Heart left ventricle (tissue), 16 donors: ENCODE measurements around the gene YWHAQ. TPM values are rescaled to one million over a fixed set of nuclear protein-coding genes. Genes with fewer than 3 reads are reported as not detected.

Experiments used
- ATAC-seq, 4 donors: fragments of 200-7000 bp; cut with Tn5 transposase; one replicate each; pipeline ENCODE4 v1.9.1; 2020 to 2022; ENCODE audit warnings: moderate library complexity in 4 of 4, mild to moderate bottlenecking in 3 of 4, moderate number of reproducible peaks in 1 of 4
- DNase-seq, 5 donors: peaks; one replicate each; pipeline ENCODE4 v3.0.0-alpha.2; 2020
- H3K27ac ChIP-seq, 12 donors: fragments of 200-600 bp; sonication (generic) in 4 of 12; one replicate each; pipeline versions ENCODE4 v1.5.0 to v1.8.0; 2016 to 2022; ENCODE audit warnings: mild to moderate bottlenecking in 2 of 12
- H3K27me3 ChIP-seq, 9 donors: fragments of 200-600 bp; sonication (generic) in 2 of 9; one replicate each; pipeline versions ENCODE4 v1.5.1 to v1.8.0; 2016 to 2022; ENCODE audit warnings: mild to moderate bottlenecking in 3 of 9
- H3K36me3 ChIP-seq, 9 donors: fragments of 200-600 bp; sonication (generic) in 2 of 9; one replicate each; pipeline versions ENCODE4 v1.5.0 to v1.8.0; 2018 to 2022; ENCODE audit warnings: mild to moderate bottlenecking in 2 of 9
- H3K4me1 ChIP-seq, 12 donors: fragments of 200-600 bp; sonication (generic) in 4 of 12; one replicate each; pipeline versions ENCODE4 v1.5.0 to v1.8.0; 2016 to 2022; ENCODE audit warnings: mild to moderate bottlenecking in 3 of 12
- H3K4me3 ChIP-seq, 12 donors: fragments of 200-600 bp; sonication (generic) in 4 of 12; one replicate each; pipeline versions ENCODE4 v1.5.0 to v1.8.0; 2017 to 2022; ENCODE audit warnings: mild to moderate bottlenecking in 9 of 12, moderate library complexity in 4 of 12
- H3K9me3 ChIP-seq, 12 donors: fragments of 200-600 bp; sonication (generic) in 4 of 12; one replicate each; pipeline versions ENCODE4 v1.5.0 to v1.8.0; 2016 to 2022; ENCODE audit warnings: mild to moderate bottlenecking in 1 of 12
- POLR2A ChIP-seq, 2 donors: fragments of 450-650 bp; IDR thresholded peaks; one replicate each; pipeline ENCODE4 v1.6.1; 2017; ENCODE audit warnings: antibody characterized with exemption in 2 of 2, mild to moderate bottlenecking in 2 of 2, moderate library complexity in 2 of 2
- WGBS, 4 donors: extraction: QIAGEN DNeasy Blood & Tissue Kit in 2 of 4; methylation state at CpG; one replicate each; pipeline versions ENCODE4 v1.1.5 to v1.1.7; 2013 to 2018; 5-methylcytosine and 5-hydroxymethylcytosine counted together
- intact Hi-C, 10 donors: fragments of 100-400 bp; cut with DNase I; formaldehyde crosslinking; loops; one replicate each; pipeline versions ENCODE4 v1.11.1 to v1.14.2; 2022
- polyA plus RNA-seq, 2 donors: library from polyadenylated mRNA; stranded (reverse); fragments of 200-250 nt; gene quantifications; one replicate each; pipeline ENCODE4 v1.2.3, GENCODE V29; 2013
- total RNA-seq, 9 donors: library from RNA; depleted of rRNA in 2 of 9; stranded (reverse); fragments of >200 nt in 2 of 9; fragmentation: NEBNext Ultra II Directional in 3 of 9; extraction: Animal tissue kit (Norgen Biotek cat#: 25700) in 3 of 9; gene quantifications; one replicate each; pipeline versions ENCODE4 v1.1.0 to v1.2.4, GENCODE V29; 2016 to 2023
- TF ChIP-seq, protein P1 (sequence below), 12 donors: fragments of 200-600 bp; sonication (generic) in 4 of 12; IDR thresholded peaks; one replicate each; pipeline versions ENCODE4 v1.5.0 to v1.8.0; 2018 to 2022; ENCODE audit warnings: antibody characterized with exemption in 12 of 12, mild to moderate bottlenecking in 5 of 12
- donor health status: ischemic (EF 13 %, LVEDD 7.1; RV severe dilation, severe dysfunction).
- donor health status: healthy with polysubstance abuse.
- donor health status: DM: no; HTN: yes; CAD: no.
- donor health status: DM: no; HTN: no; CAD: no.
- donor health status: ischemic (EF 25% LVEDD 6.9; RV normal size, moderate dysfunction).
- donor health status: ischemic (EF 25% LVEDD 5.7; RV mildly dilated, moderate dysfunction).
- donor health status: healthy.
- donor health status: DM: yes; HTN: yes; CAD: no.
- donor health status: ischemic (EF 35%, LVEDD 5.7; RV mildly dilated, moderate dysfunction).
- donor health status: nonischemic (EF 11% LVEDD 7.7; RV severe dilation, severe dysfunction).
- donor health status: DM: yes; HTN: yes; CAD: no.
- donor health status: PGD.
- donor health status: ischemic (EF 29% LVEDD 5.4; RV normal size, mild dysfunction).
- donor health status: nonischemic (EF 23%, LVEDD 6.1; RV moderate dilation, normal function).

The YWHAQ gene
- total and polyA plus RNA-seq, 11 donors, result 91.0 to 310 (median 213) TPM

DNA sequence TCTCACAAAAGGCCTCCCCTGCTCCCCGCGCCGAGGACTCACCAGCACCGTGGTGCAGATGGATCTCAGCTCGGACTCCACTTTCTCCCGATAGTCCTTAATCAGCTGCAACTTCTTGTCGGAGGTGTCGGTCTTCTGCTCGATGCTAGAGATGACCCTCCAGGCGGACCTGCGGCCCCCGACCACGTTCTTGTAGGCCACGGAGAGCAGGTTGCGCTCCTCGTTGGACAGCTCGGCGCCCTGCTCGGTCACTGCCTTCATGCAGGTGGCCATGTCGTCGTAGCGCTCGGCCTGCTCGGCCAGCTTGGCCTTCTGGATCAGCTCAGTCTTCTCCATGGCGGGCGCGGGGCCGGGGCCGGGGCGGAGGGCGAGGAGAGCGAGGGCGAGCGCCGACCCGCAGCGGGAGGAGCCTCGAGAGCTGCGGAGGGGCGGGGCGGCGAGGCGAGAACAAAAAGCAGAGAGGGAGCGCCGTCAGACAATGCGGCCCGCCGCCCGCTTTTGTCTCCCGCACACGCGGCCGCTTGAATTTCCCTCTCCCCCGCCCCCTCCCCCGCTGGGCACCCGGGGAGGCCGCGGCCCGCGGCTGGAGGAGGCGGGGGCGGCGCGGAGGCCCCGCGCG is 571 bp downstream of the YWHAQ start:
- peak overlapping the region; percentile 41 to 94 (median 79) for H3K4me3 ChIP-seq
- peak overlapping the region; percentile 72 to 99 (median 96) for H3K27ac ChIP-seq
- ATAC-seq (peak in 3 of 4 donors; percentile 19 to 55 (median 52)), DNase-seq (peak; percentile 79 to 89 (median 85))
- peaks cover 0 to 33% (median 17%) of the 10 kb centered on the region in 9 donors for H3K36me3 ChIP-seq
- no peaks in the 10 kb centered on the region for H3K9me3 ChIP-seq
- WGBS, 4 donors, result 0 to 1% (median 0%) methylated on average over 26 to 67 of the region's 67 CpGs
- no peaks in the 10 kb centered on the region for H3K27me3 ChIP-seq
- H3K4me1 ChIP-seq, result peaks cover 0 to 67% (median 55%) of the 10 kb centered on the region in 12 donors
- intact Hi-C loops, result loop anchor here in 8 of 10 donors (2.0 to 10.0 kb wide), 8 partner anchors 62 to 415 kb away; partner anchors contain the start of genes ADAM17 (in 6 of the 8) and KLF11 (in 1 of the 8)
- no peak for TF ChIP-seq POLR2A (IDR thresholded peaks at IDR 0.05)
- TF ChIP-seq, protein P1, sequence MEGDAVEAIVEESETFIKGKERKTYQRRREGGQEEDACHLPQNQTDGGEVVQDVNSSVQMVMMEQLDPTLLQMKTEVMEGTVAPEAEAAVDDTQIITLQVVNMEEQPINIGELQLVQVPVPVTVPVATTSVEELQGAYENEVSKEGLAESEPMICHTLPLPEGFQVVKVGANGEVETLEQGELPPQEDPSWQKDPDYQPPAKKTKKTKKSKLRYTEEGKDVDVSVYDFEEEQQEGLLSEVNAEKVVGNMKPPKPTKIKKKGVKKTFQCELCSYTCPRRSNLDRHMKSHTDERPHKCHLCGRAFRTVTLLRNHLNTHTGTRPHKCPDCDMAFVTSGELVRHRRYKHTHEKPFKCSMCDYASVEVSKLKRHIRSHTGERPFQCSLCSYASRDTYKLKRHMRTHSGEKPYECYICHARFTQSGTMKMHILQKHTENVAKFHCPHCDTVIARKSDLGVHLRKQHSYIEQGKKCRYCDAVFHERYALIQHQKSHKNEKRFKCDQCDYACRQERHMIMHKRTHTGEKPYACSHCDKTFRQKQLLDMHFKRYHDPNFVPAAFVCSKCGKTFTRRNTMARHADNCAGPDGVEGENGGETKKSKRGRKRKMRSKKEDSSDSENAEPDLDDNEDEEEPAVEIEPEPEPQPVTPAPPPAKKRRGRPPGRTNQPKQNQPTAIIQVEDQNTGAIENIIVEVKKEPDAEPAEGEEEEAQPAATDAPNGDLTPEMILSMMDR (IDR thresholded peaks at IDR 0.05), result no peak

DNA sequence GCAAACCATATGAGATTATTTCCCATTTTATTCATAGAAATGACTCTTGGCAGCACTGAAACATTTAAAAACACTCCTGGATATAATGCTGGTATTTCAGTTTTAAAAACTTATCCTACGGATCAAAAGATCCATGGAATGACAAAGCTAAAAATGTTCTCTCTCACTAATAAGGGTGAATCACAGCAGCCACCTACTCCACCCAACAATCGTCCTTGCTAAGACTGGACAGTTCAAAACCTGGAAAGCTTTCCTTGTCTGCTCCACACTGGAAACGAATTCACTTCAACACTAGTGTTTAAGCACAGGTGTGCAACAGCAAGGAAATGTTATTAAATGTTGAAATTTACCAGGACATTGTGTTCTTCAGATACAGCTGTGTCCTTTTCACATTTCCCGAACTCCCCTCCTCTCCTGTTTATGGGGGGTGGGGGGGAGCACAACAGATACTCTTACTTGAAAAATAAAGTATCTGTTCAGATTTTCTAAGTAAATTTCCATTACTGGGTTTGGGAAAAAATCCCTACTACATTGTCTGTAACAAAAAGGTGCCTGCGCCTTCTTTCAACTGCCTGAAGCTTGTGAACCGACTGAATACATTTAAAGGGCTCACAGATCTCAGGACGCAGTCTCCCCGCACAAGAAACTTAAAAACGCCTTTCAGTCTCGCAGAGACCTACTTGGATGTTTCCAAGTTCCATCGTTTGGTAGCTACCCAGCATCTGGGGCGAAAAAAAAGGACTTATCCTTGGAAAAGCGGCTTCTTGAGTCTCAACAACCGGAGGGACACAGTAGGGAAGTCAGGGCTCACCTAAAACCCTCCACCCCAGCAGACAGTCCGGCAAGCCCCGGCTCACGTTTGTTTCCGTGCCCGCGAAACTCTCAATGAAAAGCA is 1.3 kb downstream of the YWHAQ start:
- Histone ChIP-seq H3K36me3 (peaks cover 0 to 40% (median 17%) of the 10 kb centered on the region in 9 donors), H3K27ac (peak overlapping the region; percentile 72 to 99 (median 96)), H3K9me3 (no peaks in the 10 kb centered on the region), H3K4me1 (peaks cover 0 to 73% (median 59%) of the 10 kb centered on the region in 12 donors), H3K4me3 (peak overlapping the region; percentile 41 to 94 (median 79)), H3K27me3 (no peaks in the 10 kb centered on the region)
- intact Hi-C loops, result loop anchor here in 9 of 10 donors (2.0 to 10.0 kb wide), 12 partner anchors 19 to 415 kb away; partner anchors contain the start of genes ADAM17 (in 7 of the 9), IAH1 (in 1 of the 9) and KLF11 (in 1 of the 9)
- no peak for TF ChIP-seq POLR2A (IDR thresholded peaks at IDR 0.05)
- TF ChIP-seq, protein P1 (IDR thresholded peaks at IDR 0.05), result no peak
- DNase-seq, result no peak
- 2 to 7% (median 4%) methylated on average over 20 of the region's 20 CpGs for WGBS, 4 donors
- ATAC-seq, result no peak

DNA sequence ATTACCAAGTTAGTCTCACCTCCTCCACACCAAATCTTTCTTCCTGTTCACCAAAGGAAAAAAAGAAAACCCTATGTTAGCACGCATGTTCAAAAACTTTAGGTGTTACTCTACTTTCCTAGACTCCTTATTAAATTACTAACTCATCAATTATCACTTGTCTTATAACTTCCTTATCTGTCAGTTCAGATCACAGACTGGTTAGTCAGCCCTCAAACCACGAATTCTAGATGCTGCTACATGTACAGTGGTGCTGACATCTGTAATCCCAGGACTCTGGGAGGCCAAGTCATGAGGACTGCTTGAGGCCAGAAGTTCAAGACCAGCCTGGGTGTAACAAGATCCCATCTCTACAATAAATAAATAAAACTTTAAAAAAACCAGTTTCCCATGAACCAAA is 3.5 kb downstream of the YWHAQ start:
- no peak for ATAC-seq
- peak overlapping the region in 3 of 12 donors; percentile 81 to 94 (median 85) for H3K4me3 ChIP-seq
- peaks cover 0 to 53% (median 25%) of the 10 kb centered on the region in 9 donors for H3K36me3 ChIP-seq
- peaks cover 0 to 82% (median 62%) of the 10 kb centered on the region in 12 donors for H3K4me1 ChIP-seq
- intact Hi-C loops, result loop anchor here in 2 of 10 donors (10.0 kb wide), 2 partner anchors 73 to 153 kb away; partner anchors contain the start of genes ADAM17 (in 1 of the 2) and IAH1 (in 1 of the 2)
- H3K27ac ChIP-seq, result no peak overlapping the region
- H3K9me3 ChIP-seq, result no peaks in the 10 kb centered on the region
- WGBS, 4 donors, result 72 to 74% (median 73%) methylated on average over 2 of the region's 2 CpGs
- no peaks in the 10 kb centered on the region for H3K27me3 ChIP-seq
- no peak for DNase-seq
- TF ChIP-seq, protein P1 (IDR thresholded peaks at IDR 0.05), result no peak
- no peak for TF ChIP-seq POLR2A (IDR thresholded peaks at IDR 0.05)
